Activated CD4-positive, alpha-beta memory T cell treated with anti-CD3 and anti-CD28 coated beads for 36 hours (primary cell): ENCODE data around the gene GUCA1A. TPM values are rescaled to one million over a fixed set of nuclear protein-coding genes. Genes with fewer than 3 reads are reported as not detected.

Source experiments
- CTCF ChIA-PET: fragments of 350-600 bp; sonication (Branson Sonifier 250); formaldehyde crosslinking; loops from one replicate; lab custom pipeline; 2021; ENCODE audit warnings: antibody characterized with exemption, inconsistent platforms; lab: Charles Lee
- POLR2A ChIA-PET: fragments of 350-600 bp; sonication (Branson Sonifier 250); formaldehyde crosslinking; loops from one replicate; lab custom pipeline; 2021; ENCODE audit warnings: antibody characterized with exemption; lab: Charles Lee
- DNase-seq: peaks from one replicate; pipeline ENCODE4 v3.0.0-alpha.2; 2020
- H3K27ac Mint-ChIP-seq: one replicate; pipeline ENCODE4 v1.8.0; 2021; ENCODE audit warnings: mixed read lengths
- H3K27me3 Mint-ChIP-seq: one replicate; pipeline ENCODE4 v1.8.0; 2021; ENCODE audit warnings: mixed read lengths
- H3K36me3 Mint-ChIP-seq: one replicate; pipeline ENCODE4 v1.8.0; 2021; ENCODE audit warnings: mixed read lengths
- H3K4me1 Mint-ChIP-seq: one replicate; pipeline ENCODE4 v1.8.0; 2021; ENCODE audit warnings: low read depth, mixed read lengths
- H3K4me3 Mint-ChIP-seq: one replicate; pipeline ENCODE4 v1.8.0; 2021; ENCODE audit warnings: mild to moderate bottlenecking, mixed read lengths
- H3K9me3 Mint-ChIP-seq: one replicate; pipeline ENCODE4 v1.8.0; 2021; ENCODE audit warnings: mixed read lengths
- intact Hi-C: fragments of 100-400 bp; cut with micrococcal nuclease; formaldehyde crosslinking; loops from one replicate; pipeline ENCODE4 v1.15.1; 2023
- total RNA-seq, 2 experiments: library from RNA; stranded (reverse); gene quantifications; one replicate each; pipeline ENCODE4 v1.2.3, GENCODE V29; 2021

The GUCA1A gene
- total RNA-seq, 2 experiments from 2014 or later: not detected

GRCh38 chr6:42228305-42228704 lies 55.1 kb downstream of the GUCA1A start:
- Mint-ChIP-seq H3K36me3 (peaks cover 13% of the 10 kb centered on the region), H3K4me1 (peaks cover 15% of the 10 kb centered on the region), H3K27ac (no peak overlapping the region), H3K4me3 (no peak overlapping the region), H3K27me3 (no peaks in the 10 kb centered on the region), H3K9me3 (no peaks in the 10 kb centered on the region)
- CTCF ChIA-PET: interaction anchor here (1.7 kb wide), 1 partner anchor 319 kb away, joined by 7 read pairs; no protein-coding TSS in a partner anchor
- POLR2A ChIA-PET: no interaction called here
- no peak for DNase-seq
- intact Hi-C loops: no loop called here

Other genes with a start within 250 kb of the GUCA1A start
- 100 to 1,000 TPM; 570 to 573 TPM for gene CCND3, start 231.6 kb upstream of the GUCA1A start, total RNA-seq
- gene TAF8, start 122.8 kb upstream of the GUCA1A start, total RNA-seq: 10 to 100 TPM; 57.7 to 58.7 TPM
- gene C6orf132, start 30.7 kb upstream of the GUCA1A start, total RNA-seq: under 1 TPM; 0.22 to 0.29 TPM
- gene GUCA1B, start 21.6 kb downstream of the GUCA1A start, total RNA-seq: 1 to 10 TPM; 1.9 to 2.3 TPM
- gene MRPS10, start 44.5 kb downstream of the GUCA1A start, total RNA-seq: 10 to 100 TPM; 38.6 to 40.3 TPM